Breast epithelium (tissue), 4 donors: Measurements from ENCODE around the gene VPS18. TPM values are rescaled to one million over a fixed set of nuclear protein-coding genes. Genes with fewer than 3 reads are reported as not detected.

Source experiments
- DNase-seq, 2 donors: peaks; one replicate each; pipeline ENCODE4 v3.0.0-alpha.2; 2019; ENCODE audit warnings: low spot score in 2 of 2
- H3K27ac ChIP-seq, 2 donors: fragments of 200-600 bp; sonication (generic) in 1 of 2; one replicate each; pipeline ENCODE4 v1.5.1; 2016 to 2019; ENCODE audit warnings: mild to moderate bottlenecking in 1 of 2
- H3K27me3 ChIP-seq, 2 donors: fragments of 200-600 bp; sonication (generic) in 1 of 2; one replicate each; pipeline versions ENCODE4 v1.5.1 to v1.6.0; 2017 to 2019; ENCODE audit warnings: control low read depth in 1 of 2, mild to moderate bottlenecking in 1 of 2
- H3K36me3 ChIP-seq: fragments of 200-600 bp; one replicate; pipeline ENCODE4 v1.5.1; 2019
- H3K4me1 ChIP-seq, 2 donors: fragments of 200-600 bp; sonication (generic); one replicate each; pipeline ENCODE4 v1.5.1; 2016 to 2019; ENCODE audit warnings: control low read depth in 1 of 2
- H3K4me3 ChIP-seq, 3 donors: fragments of 200-600 bp; sonication (generic); 1 replicate in 2 of 3; 2 replicates in 1 of 3; pipeline ENCODE4 v1.5.1; 2016 to 2019; ENCODE audit warnings: mild to moderate bottlenecking in 3 of 3, moderate library complexity in 2 of 3
- H3K9me3 ChIP-seq, 2 donors: fragments of 200-600 bp; sonication (generic) in 1 of 2; one replicate each; pipeline ENCODE4 v1.5.1; 2016 to 2019; ENCODE audit warnings: control low read depth in 1 of 2
- POLR2A ChIP-seq: fragments of 450-650 bp; IDR thresholded peaks from one replicate; pipeline ENCODE4 v1.6.1; 2016; ENCODE audit warnings: antibody characterized with exemption, mild to moderate bottlenecking, moderate library complexity
- POLR2AphosphoS5 ChIP-seq, 3 donors: sonication (generic); formaldehyde crosslinking; IDR thresholded peaks; one replicate each; pipeline ENCODE4 v1.6.1; 2017; ENCODE audit warnings: antibody characterized with exemption in 3 of 3
- intact Hi-C: fragments of 100-400 bp; cut with DNase I; formaldehyde crosslinking; loops from one replicate; pipeline ENCODE4 v1.15.1; 2023; ENCODE audit warnings: low total_unique reads
- total RNA-seq, 3 donors: library from RNA; depleted of rRNA; stranded (reverse); fragments of >200 nt; gene quantifications; one replicate each; pipeline ENCODE4 v1.1.0, GENCODE V29; 2016
- TF ChIP-seq, protein P1 (sequence below), 3 donors: fragments of 450-650 bp; IDR thresholded peaks; one replicate each; pipeline ENCODE4 v1.5.1; 2016 to 2017; ENCODE audit warnings: antibody characterized with exemption in 3 of 3, mild to moderate bottlenecking in 3 of 3, moderate library complexity in 3 of 3

The VPS18 gene
- total RNA-seq, 3 donors from 2014 or later, result 23.2 to 25.0 (median 23.9) TPM

DNA sequence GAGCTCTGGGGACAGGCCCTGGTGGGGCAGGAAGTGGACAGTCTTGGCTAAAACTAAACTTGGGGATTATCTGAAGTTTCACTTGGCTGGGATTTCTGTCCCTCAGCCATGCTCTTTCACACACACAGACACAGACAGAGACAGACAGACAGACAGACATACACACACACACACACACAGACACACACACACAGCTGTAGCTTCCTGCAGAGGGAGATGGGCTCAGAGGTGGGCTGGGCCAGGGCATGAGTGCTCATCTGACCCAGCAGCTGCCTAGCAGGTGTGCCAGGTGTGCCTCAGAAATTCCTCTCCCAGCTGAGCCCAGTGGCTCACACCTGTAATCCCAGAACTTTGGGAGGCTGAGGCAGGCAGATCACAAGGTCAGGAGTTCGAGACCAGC lies 23.5 kb upstream of the VPS18 start:
- H3K4me1 ChIP-seq, result no peaks in the 10 kb centered on the region
- peak overlapping the region; percentile 94 to 96 for H3K27ac ChIP-seq
- H3K36me3 ChIP-seq, result no peaks in the 10 kb centered on the region
- intact Hi-C loops, result no loop called here
- TF ChIP-seq POLR2A (no peak), POLR2AphosphoS5 (IDR thresholded peaks at IDR 0.05) (no peak)
- TF ChIP-seq, protein P1, sequence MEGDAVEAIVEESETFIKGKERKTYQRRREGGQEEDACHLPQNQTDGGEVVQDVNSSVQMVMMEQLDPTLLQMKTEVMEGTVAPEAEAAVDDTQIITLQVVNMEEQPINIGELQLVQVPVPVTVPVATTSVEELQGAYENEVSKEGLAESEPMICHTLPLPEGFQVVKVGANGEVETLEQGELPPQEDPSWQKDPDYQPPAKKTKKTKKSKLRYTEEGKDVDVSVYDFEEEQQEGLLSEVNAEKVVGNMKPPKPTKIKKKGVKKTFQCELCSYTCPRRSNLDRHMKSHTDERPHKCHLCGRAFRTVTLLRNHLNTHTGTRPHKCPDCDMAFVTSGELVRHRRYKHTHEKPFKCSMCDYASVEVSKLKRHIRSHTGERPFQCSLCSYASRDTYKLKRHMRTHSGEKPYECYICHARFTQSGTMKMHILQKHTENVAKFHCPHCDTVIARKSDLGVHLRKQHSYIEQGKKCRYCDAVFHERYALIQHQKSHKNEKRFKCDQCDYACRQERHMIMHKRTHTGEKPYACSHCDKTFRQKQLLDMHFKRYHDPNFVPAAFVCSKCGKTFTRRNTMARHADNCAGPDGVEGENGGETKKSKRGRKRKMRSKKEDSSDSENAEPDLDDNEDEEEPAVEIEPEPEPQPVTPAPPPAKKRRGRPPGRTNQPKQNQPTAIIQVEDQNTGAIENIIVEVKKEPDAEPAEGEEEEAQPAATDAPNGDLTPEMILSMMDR (IDR thresholded peaks at IDR 0.05), result no peak
- no peak overlapping the region for H3K4me3 ChIP-seq
- H3K27me3 ChIP-seq, result no peaks in the 10 kb centered on the region
- DNase-seq, result no peak
- H3K9me3 ChIP-seq, result no peaks in the 10 kb centered on the region

DNA sequence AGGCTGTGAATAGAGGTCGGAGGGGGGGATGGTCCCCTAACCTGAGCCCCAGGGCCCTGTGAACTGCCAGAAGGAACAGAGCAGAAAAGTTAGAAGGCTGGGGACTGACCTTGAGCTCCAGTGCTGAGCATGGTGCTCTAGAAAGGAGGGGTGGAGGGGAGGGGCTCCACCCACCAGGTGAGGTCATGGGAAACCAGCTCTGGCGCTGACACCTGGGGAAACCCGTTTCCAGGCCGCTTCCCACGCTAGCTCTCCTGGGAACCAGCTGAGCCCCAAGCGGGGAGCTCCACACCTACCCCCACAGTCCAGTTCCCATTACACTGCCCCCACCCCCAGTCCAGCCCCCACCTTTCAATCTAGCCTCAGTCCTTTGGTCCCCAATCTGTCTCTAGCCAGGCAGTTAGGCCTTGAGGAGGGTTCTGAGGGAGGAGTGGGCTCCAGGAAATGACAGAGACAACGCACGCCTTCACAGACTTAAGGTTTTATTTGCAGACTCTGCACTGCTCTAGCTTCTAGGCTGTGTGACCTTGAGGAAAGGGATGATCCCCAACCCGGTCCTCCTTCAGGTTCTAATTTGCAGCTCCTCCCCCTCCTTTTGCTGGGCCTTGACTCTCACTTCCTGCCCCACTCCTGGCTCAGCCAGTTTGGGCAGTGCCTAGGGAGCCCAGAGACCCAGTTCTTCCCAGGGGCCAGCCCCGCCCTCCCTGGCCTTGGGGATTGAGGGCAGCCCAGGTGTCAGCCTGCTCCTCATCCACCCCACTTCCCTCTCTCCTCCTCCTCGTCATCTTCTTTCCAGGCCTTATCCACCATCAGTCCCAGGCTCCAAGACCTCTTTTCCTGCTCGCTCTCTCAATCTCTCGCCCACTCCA lies 22.3 kb upstream of the VPS18 start:
- H3K27me3 ChIP-seq, result no peaks in the 10 kb centered on the region
- H3K36me3 ChIP-seq, result no peaks in the 10 kb centered on the region
- intact Hi-C loops, result no loop called here
- no peaks in the 10 kb centered on the region for H3K4me1 ChIP-seq
- DNase-seq, result peak; percentile 87 to 89
- TF ChIP-seq POLR2AphosphoS5 (IDR thresholded peaks at IDR 0.05) (peak in 1 of 3 donors; percentile 45), POLR2A (no peak)
- peak overlapping the region; percentile 94 to 96 for H3K27ac ChIP-seq
- H3K9me3 ChIP-seq, result no peaks in the 10 kb centered on the region
- peak overlapping the region in 2 of 3 donors; percentile 64 to 81 for H3K4me3 ChIP-seq

DNA sequence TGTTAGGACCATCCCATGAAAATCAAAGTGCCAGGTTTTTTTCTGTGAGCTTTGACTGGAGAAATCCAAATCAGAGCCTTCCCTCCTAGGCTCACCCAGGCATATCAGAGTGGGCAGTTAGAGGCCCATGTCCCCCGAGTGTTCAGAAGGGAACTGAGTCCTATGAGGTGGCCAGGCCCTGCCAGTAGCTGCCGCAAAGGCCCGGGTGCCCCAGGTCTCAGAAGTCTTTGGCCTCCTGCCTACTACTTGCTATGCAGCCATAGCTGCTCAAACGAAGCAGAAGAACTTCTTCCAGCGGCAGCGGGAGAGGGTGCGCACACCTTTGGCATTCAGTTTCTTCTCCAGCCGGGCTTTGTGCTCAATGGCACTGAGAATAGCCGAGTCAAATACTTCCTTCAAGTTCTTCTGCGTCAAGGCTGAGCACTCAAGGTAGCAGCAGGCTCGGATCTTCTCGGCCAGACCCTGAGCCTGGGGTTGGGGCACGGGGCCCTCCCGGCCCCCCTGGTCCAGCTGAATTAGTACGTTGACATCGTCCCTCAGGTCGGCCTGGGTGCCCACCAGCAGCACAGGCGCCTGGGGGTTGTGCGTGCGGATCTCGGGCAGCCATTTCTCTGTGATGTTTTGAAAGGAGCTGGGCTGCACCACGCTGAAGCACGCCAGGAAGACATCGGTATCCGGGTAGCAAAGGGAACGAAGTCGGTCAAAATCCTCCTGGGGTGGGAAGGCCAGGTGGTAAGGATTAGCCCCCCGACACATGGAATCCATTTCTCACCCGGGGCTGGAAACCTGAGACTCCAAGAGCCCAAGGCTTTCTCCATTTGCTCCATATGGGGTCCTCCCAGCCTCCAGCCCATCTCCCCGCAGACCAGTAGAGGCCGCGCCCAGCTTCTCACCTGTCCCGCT lies 21.2 kb upstream of the VPS18 start:
- no peak for TF ChIP-seq POLR2AphosphoS5 (IDR thresholded peaks at IDR 0.05)
- TF ChIP-seq, protein P1 (IDR thresholded peaks at IDR 0.05), result no peak
- no peak for TF ChIP-seq POLR2A
- H3K27ac ChIP-seq, result peak overlapping the region; percentile 94 to 96
- DNase-seq, result no peak
- no peaks in the 10 kb centered on the region for H3K36me3 ChIP-seq
- no peaks in the 10 kb centered on the region for H3K4me1 ChIP-seq
- no peaks in the 10 kb centered on the region for H3K9me3 ChIP-seq
- peak overlapping the region; percentile 35 to 81 (median 64) for H3K4me3 ChIP-seq
- intact Hi-C loops, result no loop called here
- H3K27me3 ChIP-seq, result no peaks in the 10 kb centered on the region

DNA sequence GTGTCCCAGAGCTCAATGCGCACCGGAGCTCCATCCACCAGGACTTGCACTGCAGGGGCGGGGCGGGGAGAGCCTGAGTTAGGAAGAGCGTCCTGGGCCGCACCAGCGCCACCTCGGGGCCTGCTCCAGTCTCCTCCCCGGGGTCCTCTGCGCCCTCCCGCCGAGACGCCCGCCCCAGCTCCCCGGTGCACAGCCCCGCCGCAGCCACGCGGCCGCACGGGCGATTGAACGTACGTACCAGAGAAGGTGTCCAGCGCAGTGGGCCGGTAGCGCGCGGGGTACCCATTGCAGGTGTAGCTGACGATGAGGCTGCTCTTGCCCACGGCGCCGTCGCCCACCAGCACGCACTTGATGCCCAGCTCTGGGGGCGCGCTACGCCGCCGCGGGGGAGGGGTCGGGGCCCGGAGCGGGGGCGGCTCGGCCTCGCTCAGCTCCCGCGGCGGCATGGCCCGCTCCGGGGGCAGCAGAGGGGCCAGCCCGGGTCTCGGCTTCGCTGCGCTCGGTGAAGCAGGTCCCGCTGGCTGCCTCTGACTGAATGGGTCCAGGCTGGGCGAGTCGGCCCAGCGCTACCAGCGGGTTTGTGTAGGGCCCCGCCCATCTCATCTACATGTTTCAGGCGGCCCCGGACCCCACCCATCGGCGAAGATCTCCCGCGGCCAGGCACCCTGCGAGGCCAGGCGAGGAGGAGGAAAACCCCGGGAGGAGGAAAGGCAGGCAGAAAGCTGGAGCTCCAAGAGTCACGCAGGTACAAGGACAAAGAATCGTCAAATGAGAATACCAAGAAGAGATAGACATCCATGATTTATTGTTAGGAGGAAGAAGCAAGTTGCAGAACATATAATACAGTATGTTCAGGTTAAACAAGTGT lies 20.3 kb upstream of the VPS18 start, which contains the start of gene RHOV:
RHOV (minus strand) TSS at position 541 of the 868 bp plus-strand sequence; CDS start at position 446, 95 bp downstream.
- peak; percentile 77 to 83 for DNase-seq
- TF ChIP-seq, protein P1 (IDR thresholded peaks at IDR 0.05), result peak in 1 of 3 donors; percentile 36
- TF ChIP-seq POLR2AphosphoS5 (IDR thresholded peaks at IDR 0.05) (peak in 1 of 3 donors; percentile 16), POLR2A (no peak)
- intact Hi-C loops, result no loop called here
- Histone ChIP-seq H3K36me3 (no peaks in the 10 kb centered on the region), H3K4me1 (no peaks in the 10 kb centered on the region), H3K27ac (peak within 1 kb of the TSS; percentile 94 to 96), H3K9me3 (no peaks in the 10 kb centered on the region), H3K4me3 (peak within 1 kb of the TSS; percentile 35 to 81 (median 64)), H3K27me3 (no peaks in the 10 kb centered on the region)
